ENCODE data around the gene LGI4. TPM values are rescaled to one million over a fixed set of nuclear protein-coding genes. Genes with fewer than 3 reads are reported as not detected.
"Not testable (repeated sequence)": the region's sequence is repeated elsewhere in the genome, so short reads cannot be mapped to it uniquely, and the experiment has no call there.

Gene LGI4
- total RNA-seq, 1 experiment from 2014 or later, result 0.36 TPM

DNA sequence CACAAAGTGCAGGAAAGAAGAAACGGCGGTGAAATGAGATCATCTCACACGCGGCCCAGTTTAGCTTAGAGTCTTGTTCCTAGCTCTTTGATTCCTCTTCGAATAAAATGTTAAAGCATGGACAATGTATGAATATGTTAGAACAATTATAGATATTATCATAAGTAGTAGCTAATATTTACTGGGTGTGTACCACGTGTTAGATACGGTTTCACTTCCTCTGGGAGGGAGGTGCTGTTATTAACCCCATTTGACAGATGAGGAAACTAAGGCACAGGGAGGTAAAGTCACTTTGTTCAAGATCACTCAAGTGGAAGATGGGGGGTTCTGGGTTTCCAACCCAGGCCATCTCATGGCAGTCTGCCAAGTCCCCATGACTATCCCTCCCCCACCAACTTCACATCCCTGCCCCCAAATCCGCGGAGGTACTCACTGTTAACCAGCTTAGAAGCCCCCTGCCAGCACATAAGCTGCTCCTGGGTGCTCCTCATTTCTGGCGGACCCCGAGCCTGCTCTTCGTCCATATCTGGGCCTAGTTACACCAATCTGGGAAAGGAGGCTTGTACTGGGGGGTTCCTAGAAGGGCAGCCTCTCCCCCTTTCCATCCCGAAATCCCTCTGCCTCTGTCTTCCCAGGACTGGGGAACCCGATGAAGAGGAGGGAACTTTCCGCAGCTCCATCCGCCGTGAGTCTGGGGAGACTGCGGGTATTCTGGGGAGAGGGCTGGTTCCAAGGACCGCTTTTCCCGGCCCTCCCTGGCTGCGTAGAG, 7.2 kb upstream of the LGI4 start:
- no peak for DNase-seq (ENCODE audit: low read depth)

DNA sequence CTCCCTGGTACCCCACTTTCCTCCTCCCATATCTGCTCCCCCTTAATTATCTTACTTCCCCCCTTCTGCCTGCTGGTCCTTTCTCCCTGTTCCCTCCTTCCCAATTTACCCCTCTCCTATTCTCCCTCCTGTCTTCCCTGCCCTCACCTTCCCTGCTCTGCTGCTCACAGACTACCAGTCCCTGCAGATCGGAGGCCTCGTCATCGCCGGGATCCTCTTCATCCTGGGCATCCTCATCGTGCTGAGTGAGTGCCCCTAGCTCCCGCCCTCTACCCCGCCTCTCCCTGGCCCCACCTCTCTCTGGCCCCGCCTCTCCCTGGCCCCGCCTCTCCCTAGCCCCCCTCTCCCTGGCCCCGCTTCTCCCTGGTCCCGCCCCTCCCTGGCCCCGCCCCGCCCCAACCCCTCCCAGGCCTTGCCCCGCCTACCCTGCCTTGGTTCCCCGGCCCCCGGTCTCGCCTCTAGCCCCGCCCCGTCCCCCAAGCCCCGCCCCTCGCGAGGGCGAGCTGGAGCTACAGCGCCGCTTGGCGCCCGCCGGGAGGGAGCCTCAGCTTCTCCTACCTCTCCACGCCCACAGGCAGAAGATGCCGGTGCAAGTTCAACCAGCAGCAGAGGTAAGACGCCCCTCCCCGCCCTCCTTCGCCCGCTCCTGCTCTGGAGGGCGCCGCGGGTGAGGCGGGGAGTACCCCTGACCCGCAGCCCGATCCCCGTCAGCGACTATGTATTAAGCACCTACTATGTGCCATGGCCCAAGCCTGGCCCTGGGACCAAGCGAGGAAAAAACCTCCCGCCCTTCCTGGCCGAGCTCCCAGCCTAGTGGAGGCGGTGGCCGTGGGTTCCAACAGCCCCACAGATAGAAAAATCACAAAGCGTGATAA, 6.3 kb upstream of the LGI4 start:
- DNase-seq (ENCODE audit: low read depth), result peak; percentile 87

DNA sequence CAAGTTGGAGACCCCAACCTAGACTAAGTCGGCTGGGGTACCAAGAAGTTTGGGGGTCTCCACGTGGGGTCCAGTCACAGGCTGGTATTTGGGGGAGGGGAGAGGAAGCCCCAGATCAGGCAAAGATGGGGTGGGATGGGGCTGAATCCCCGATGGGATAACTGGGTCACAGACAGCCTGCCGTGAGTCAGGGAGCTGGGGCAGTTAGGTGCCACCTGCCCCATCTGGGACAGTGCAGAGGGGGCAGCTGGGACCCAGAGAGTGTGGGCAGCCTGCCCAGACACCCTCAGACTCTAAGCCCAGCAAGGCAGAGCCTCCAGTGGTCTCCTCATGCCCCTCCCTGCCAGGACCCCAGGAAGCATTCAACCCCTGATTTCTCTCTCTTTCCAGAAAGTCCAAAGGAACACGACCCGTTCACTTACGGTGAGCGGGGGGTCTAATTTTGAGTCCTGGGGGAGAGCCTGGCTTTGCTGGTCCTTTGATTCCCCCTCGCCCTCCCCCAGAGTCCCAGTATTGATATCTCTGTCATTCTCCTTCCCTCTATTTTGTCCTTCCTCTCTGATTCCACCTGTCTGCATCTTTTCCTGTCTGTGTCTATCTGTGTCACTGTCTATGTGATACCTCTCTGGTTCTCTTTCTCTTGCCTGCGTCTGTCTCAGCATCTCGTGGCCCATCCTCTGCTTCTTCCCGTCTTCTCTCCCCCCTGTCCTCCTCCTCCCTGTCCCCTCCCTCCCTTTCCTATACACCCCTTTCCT, 5.5 kb upstream of the LGI4 start:
- no peak for DNase-seq (ENCODE audit: low read depth)

DNA sequence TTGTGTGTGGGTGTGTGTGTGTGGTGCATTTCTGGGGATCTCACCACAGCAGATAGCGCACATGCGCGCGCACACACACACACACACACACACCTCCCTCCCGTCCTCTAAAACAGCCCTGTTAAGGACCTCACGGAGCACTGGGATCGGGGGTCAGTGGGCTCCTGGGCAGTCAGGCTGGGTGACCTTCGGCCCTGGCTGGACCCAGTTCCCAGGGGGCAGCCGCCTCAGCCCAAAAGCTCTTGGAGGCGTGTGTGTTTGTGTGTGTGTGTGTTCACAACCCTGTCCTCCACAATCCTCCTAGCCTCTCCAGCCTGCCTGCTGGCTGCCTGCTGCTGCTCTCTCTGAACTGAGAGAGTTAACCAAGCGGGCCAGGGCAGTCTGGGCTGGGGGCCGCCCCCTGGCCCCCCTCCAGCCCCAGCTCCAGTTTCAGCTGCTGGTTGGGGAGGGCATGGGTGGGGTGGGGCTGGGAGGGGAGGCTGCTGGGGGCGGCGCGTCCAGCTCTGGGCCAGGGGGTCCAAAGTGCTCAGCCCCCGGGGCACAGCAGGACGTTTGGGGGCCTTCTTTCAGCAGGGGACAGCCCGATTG, 3.5 kb upstream of the LGI4 start, which contains the start of gene FXYD1:
TSS of gene FXYD1 (plus strand) at position 520 of the 588 bp plus-strand sequence. CDS start 1,256 bp downstream, outside the sequence.
- DNase-seq (ENCODE audit: low read depth), result no peak

DNA sequence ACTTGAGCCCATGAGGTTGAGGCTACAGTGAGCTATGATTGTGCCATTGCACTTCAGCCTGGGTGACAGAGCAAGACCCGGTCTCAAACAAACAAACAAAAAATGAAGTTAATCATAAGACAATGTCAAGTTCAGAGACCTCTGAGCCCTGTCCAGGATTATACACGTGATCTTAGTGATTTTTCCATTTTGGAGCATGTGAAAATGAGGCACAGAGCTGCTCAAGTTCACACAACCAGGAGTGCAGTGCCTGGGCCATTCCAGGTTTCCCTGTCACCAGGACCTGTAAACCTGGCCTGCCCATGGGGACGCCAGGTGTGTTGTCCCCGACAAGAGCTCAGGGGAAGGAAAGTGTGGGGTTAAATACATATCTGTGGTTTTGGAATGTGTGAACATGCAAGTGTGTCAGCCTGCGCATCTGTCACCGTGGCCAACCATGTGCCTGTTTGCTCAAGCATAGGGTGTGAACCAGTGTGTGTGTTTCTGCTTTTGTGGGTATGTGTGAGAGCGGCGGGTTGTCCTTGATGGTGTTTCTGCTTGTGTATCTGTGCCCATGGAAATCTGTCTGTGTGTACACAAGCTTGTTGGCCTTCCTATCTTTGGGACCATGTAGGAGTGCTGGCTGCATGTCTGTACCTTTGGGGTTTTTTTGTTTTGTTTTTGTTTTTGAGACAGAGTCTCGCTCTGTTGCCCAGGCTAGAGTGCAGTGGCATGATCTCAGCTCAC, 2.3 kb upstream of the LGI4 start:
- no peak for DNase-seq (ENCODE audit: low read depth)

DNA sequence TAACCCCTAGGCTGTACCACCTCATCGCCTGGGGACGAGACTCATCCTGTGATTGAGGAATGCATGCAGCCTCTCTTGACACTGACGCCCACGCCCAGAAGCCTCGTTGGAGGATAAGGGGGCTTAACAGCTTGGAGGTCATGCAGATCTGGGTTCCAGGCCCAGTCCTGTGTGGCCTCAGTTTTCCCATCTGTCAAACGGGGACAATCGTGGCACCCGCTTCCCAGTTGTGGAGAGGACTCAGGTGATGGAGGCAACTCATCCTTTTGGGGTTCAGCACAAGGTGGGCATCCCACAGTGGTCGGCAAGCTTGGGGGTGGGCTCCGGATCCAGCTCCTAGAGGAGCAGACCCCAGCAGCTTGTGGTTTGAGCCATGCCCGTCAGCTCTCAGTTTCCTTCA, 1.4 kb upstream of the LGI4 start:
- no peak for DNase-seq (ENCODE audit: low read depth)

DNA sequence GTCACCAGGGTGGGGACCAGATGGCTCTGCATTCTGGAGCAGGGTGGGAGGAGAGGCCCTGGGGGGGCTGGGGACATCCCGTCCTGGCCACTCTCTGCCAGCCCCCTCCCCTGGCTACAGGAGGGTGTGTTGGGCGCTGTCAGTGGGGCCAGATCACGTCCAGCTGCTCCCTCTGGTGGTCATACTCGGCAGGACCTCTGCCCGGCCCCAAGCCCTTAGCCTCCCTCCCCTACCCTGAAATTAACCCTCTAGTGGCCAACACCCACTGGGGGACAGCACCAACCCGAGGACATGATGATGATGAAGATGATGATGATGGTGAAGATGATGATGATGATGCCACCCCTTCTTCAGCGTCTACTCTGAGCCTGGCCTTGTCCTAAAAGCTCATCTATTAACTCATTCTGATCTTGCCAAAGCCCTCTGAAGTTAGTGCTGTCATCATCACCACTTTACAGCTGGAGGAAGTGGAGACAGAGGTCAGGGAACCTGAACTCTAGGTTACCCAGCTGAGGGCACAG, 590 bp upstream of the LGI4 start:
- DNase-seq (ENCODE audit: low read depth), result peak; percentile 59

DNA sequence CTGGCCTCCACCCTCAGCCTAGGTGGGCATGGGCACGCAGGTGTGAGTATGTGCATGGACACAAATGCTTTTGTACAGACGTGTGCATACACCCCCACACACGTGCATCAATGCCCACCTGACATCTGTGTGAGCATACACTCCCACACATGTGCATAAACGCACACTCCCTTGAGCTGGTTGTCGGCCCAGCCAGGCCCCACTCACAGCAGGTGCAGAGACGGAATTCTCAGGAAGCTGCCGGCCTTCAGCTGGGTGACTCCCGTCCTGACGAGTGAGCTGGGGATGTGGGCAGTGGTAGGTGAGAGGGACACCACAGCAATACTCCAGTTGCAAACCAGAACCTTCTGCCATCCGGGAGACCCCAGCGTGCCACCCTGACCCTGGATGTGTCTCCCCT, 1.0 kb downstream of the LGI4 start:
- no peak for DNase-seq (ENCODE audit: low read depth)

DNA sequence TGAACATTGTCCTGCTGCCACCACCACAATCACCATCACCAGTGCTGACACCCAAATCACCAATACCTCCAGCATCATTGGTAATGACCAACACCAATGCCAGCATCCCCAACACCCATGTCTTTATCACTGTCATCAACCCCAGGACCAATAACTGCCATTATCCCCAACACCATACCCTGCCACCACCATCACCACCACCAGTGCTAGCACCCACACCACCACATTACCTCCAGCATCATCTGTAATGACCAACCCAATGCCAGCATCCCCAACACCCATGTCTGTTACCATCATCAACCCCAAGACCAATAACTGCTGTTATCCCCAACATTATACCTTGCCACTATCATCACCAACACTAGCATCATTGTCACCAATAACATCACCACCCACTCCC, 2.6 kb downstream of the LGI4 start:
- DNase-seq (ENCODE audit: low read depth), result no peak

DNA sequence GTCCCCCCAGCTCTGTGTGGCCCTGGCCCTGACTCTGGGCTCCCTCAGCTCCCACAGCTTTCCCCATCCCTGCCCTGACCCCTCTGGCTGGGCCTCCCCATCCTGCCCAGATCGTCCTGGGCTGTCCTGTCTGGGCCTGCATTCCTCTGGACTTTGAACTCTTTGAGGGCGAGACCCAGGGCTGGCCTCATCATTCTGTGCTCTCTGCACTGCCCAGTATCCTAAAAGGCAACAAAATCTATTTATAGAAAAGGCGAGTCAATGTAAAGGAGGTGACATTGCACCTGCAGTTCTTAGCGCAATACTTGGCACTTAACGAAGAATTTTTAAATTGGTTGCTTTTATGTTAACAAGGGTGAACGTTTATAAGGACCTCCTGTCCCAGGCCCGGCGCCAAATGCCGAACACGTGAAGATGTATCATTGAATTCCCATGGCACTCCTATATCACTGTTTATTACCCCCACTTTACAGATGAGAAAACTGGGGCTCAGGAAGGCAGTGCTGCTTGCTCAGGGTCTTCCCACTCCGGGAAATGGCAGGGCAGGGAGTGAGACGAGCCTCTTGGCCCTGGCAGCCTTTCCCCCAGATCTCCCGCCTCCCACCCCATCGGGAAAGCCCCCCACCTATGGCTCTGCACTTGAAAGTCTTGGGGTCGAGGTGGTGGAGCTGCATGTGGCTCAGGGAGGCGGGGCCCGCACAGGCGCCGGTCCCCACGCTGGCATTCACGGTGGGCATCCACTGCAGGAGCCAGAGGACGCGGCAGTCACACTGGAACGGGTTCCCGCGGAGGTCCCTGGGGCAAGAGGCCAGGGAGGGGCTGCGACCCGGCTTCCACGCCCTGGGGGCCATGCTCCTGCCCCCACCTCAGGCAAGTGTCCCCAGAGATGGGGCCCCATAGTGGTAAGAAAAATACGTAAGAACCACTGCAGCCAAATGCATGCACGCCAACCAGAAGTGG, 3.8 kb downstream of the LGI4 start:
- no peak for DNase-seq (ENCODE audit: low read depth)

DNA sequence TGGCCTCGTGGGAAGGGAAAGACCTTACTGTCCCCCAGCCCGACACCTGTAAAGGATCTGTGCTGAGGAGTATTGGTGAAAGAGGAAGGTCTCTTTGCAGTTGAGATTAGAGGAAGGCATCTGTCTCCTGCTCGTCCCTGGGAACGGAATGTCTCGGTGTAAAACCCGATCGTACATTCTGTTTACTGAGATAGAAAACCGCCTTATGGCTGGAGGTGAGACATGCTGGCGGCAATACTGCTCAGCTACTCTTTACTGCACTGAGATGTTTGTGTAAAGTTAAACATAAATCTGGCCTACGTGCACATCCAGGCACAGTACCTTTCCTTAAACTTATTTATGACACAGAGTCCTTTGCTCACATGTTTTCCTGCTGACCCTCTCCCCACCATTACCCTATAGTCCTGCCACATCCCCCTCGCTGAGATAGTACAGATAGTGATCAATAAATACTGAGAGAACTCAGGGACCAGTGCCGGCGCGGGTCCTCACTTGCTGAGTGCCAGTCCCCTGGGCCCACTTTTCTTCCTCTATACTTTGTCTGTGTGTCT, 5.1 kb downstream of the LGI4 start:
- not testable (repeated sequence) for DNase-seq (ENCODE audit: low read depth)

DNA sequence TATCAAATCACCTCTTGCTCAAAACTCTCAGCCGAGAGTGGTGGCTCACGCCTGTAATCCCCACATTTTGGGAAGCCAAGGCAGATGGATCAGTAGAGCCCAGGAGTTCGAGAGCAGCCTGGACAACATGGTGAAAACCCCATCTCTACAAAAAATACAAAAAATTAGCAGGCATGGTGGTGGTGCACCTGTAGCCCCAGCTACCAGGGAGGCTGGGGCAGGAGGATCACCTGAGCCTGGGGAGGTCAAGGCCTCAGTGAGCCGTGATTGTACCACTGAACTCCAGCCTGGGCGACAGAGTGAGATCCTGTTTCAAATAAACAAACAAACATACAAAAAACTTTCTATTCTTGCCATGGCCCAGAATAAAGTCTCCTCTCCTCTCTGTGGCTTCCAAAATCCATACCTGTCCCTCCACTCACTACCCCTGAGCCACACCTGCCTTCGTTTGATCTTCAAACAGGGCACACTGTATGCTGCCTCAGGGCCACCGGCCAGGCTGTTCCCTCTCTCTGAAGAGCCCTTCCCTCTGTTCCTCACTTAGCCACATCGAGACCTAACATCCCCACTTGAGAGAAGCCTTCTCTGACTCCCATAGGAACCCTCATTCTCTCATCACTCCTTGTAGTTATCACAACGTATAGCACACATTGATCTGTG, 6.3 kb downstream of the LGI4 start:
- DNase-seq (ENCODE audit: low read depth), result no peak

DNA sequence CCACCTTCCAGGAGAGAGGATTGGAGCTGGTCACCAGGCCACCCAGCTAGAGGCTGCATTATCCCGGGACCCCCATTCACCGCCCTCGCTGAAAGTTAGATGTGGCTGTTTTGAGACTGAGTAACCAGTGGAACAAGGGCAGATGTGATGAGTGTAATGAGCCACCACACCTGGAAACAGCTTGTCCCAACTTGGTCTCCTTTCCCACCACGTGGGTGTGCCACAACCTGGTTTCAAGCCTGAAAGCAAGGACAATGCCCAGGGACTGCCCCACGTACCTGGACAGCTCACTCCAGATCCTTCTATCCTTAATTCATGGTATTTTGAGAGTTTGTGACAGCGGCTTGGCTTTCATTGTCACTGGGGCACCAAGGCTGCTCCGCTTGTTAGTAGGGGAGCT, 7.0 kb downstream of the LGI4 start:
- no peak for DNase-seq (ENCODE audit: low read depth)

DNA sequence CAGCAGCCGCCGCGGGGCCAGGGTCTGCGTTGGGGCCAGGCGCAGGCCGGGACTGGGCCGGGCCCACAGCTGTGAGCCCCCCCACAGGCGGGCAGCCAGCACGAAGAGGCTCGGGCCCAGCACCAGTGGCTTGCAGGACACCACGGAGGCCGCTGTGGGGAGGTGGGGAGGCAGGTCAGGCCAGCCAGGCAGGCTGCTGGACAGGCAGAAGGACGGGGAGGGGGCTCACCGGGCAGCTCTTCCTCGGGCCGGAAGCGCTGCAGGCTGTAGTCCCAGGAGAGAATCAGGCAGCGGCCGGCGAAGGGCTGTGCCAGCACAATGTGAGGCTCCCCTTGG, 8.3 kb downstream of the LGI4 start:
- DNase-seq (ENCODE audit: low read depth), result no peak

DNA sequence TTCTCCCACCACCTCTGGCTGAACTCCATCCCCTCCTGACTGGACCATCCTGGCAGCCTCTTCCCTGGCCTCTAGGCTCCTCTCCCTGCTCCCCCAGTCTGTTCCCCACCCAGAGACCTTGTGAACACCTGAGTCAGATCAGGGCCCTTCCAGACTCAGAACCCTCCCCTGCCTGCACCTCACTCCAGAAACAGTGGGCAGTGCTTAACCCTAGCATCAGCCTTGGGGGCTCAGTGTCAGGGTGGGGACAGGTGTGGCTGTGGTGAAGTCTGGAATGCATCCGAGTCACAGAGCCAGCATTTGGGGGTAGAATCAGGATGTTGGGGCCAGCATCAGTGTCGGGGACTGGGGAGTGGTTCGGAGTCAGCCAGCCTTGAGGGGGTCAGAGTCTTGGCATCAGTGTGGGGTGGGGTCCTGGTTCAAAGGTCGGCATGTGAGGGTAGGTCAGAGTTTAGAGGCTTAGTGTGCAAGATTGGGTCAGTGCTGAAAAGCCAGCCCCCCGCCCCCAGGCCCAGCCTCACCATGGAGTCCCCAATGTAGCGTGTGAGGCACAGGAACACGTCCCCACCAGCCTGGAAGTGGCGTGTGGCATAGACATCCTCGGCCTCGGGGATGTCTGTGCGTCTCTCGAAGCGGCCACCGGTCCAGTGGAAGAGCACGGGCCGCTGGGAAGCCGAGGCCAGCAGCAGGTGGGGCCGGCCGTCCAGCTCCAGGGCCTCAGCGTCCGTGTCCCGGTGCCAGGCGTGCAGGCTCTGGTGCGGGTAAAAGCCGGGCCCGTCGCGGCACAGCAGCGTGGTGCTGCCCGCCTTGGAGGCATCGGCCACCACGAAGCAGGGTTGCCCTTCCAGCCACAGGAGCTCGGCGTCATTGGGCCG, 8.9 kb downstream of the LGI4 start:
- DNase-seq (ENCODE audit: low read depth), result no peak

DNA sequence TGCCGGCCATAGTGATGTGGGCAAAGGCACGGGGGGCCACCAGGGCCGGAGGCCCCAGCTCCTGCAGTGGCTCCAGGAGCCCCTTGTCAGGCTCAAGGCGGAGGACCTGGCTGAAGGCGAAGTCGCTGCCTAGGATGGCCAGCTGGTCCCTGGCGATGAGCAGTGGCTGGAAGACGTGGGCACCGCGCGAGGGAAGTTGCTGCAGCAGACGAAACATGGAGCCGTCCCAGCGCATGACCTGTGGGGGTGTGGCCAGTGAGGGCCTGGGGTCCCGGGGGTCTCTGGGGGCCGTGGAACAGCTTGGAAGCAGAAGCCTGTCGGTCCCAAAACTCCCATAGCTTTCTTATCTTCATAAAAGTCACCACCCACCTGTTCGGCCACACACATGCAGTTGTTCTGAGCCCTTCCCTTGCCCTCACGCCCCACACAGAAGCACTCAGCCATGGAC, 9.6 kb downstream of the LGI4 start:
- no peak for DNase-seq (ENCODE audit: low read depth)

DNA sequence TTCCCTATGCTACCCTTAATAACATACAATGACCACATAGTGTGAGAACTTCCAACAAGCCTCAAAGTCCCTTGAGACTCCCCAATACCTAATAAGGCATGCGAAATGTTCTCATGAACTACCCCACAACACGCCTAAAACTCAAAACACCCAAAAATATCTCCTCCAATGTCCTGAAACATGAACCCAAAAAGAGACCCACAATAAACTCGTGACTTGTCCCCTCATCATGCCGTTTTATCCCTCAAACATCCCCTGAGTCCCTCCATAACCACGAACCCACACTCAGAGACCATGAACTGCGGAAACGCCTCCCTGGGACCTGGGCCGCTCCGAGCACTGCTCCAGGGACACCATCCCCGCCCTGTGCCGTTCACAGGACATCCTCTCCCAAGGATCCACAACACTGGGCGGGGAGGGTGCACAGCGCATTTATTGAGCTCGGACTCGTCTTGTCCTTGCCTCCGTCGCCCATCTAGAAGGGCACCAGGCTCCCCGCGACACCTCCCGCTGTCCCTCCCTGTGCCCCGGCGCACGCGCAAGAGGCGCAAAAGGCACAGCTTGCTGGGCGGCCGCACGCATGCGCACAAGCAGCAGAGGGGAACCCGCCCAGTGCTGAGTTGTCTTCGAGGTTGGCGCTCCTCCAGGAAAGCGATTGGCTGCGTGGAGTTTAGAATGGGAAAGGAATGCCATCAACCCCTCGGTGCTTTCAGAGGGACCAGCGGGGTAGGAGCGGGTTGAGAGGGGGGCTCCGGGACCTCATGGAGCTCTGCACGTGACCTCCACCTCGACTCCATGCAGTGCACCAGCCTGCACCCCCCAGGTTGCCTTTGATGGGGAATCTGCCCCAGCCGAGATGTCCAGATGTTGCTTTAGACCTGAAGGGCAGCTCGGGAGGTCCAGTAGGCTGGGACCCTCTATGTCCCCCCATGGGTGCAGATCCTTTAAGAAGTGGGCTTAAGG, 10.5 kb downstream of the LGI4 start:
- peak; percentile 91 for DNase-seq (ENCODE audit: low read depth)
